OCI-LY3 (cell line): ENCODE results near the gene CACNA2D3.

Source experiments
- EZH2phosphoT487 ChIP-seq: fragments of 200-600 bp; shearing (Covaris generic); IDR thresholded peaks from 2 replicates; pipeline ENCODE4 v1.6.1; 2018; ENCODE audit warnings: antibody characterized with exemption, mixed run types, low read depth
- TF ChIP-seq, protein P1 (sequence below): fragments of 200-600, 300-600 bp; sonication (generic); IDR thresholded peaks from 2 replicates; pipeline ENCODE4 v1.5.1; 2014; ENCODE audit warnings: antibody characterized with exemption, low read length, low read depth

DNA sequence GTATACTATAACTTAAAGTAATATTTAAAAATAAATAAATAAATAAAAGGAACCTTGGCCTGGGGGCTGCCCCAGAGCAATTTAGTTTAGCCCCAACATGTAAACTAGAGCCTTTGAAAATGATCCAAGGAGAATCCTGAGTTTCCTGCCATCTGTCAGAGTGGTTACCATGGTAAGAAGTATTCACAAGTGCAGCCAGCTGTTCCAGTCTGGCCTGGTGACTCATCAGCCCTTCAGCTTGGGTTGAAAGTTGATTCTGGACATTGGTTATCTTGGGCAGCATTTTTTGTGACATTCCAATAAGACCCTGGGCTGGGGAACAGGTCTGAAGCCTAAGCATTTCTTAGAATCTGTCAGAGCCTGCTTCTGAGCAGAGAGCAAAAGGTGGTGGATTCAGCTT, 878.2 kb downstream of the CACNA2D3 start:
- TF ChIP-seq EZH2phosphoT487 = no peak
- TF ChIP-seq, protein P1, sequence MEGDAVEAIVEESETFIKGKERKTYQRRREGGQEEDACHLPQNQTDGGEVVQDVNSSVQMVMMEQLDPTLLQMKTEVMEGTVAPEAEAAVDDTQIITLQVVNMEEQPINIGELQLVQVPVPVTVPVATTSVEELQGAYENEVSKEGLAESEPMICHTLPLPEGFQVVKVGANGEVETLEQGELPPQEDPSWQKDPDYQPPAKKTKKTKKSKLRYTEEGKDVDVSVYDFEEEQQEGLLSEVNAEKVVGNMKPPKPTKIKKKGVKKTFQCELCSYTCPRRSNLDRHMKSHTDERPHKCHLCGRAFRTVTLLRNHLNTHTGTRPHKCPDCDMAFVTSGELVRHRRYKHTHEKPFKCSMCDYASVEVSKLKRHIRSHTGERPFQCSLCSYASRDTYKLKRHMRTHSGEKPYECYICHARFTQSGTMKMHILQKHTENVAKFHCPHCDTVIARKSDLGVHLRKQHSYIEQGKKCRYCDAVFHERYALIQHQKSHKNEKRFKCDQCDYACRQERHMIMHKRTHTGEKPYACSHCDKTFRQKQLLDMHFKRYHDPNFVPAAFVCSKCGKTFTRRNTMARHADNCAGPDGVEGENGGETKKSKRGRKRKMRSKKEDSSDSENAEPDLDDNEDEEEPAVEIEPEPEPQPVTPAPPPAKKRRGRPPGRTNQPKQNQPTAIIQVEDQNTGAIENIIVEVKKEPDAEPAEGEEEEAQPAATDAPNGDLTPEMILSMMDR = no peak
